Measurements from ENCODE around the gene CD300C.
"Not testable (repeated sequence)": the region's sequence is repeated elsewhere in the genome, so short reads cannot be mapped to it uniquely, and the experiment has no call there.

The CD300C gene

GRCh38 chr17:74513987-74514631 is 31.8 kb downstream of the CD300C start:
- DNase-seq (ENCODE audit: low read depth) = peak; percentile 56

- DNase-seq (ENCODE audit: low read depth) = peak; percentile 8
Observed at GRCh38 chr17:74512624-74513091, 33.3 kb downstream of the CD300C start.

- no peak for DNase-seq (ENCODE audit: low read depth)
Observed at GRCh38 chr17:74512036-74512435, 33.9 kb downstream of the CD300C start.

GRCh38 chr17:74508156-74508555 is 37.8 kb downstream of the CD300C start:
- DNase-seq (ENCODE audit: low read depth) = no peak

- not testable (repeated sequence) for DNase-seq (ENCODE audit: low read depth)
Observed at GRCh38 chr17:74503949-74504348, 42.0 kb downstream of the CD300C start.

- DNase-seq (ENCODE audit: low read depth) = no peak
Observed at GRCh38 chr17:74502861-74503260, 43.1 kb downstream of the CD300C start.

GRCh38 chr17:74499992-74500391 is 45.9 kb downstream of the CD300C start:
- DNase-seq (ENCODE audit: low read depth) = no peak

GRCh38 chr17:74497471-74497870 is 48.4 kb downstream of the CD300C start:
- DNase-seq (ENCODE audit: low read depth) = no peak

GRCh38 chr17:74493331-74493833 is 52.5 kb downstream of the CD300C start:
- DNase-seq (ENCODE audit: low read depth) = peak; percentile 59

- DNase-seq (ENCODE audit: low read depth) = no peak
Observed at GRCh38 chr17:74491626-74492025, 54.3 kb downstream of the CD300C start.

All from ELR (cell line).